Measurements from ENCODE around the gene TMEM239. TPM values are rescaled to one million over a fixed set of nuclear protein-coding genes. Genes with fewer than 3 reads are reported as not detected.

TMEM239 gene
- polyA plus RNA-seq, 1 donor (not counting 4 experiments of a cell fraction or from before 2014, with no cell fraction given) = not detected

GRCh38 chr20:2859330-2860121, 43.4 kb downstream of the TMEM239 start:
- dilution Hi-C loops (cut with MboI; ENCODE audit: extremely low pct_ligation_motif_present, low sequenced_read_pairs) = no loop called here
- no peak for FAIRE-seq
- Histone ChIP-seq H3K9me1 (ENCODE audit: control insufficient read depth, extremely low read depth, insufficient read depth, low read length) (no peaks in the 10 kb centered on the region), H2AFZ (ENCODE audit: control insufficient read depth, low read length) (no peak overlapping the region), H3K9ac (ENCODE audit: control insufficient read depth, extremely low read depth, insufficient read depth, low read length) (no peak overlapping the region), H3K27me3 (ENCODE audit: control insufficient read depth, extremely low read depth, insufficient read depth, low read length) (no peaks in the 10 kb centered on the region), H3K79me2 (ENCODE audit: control insufficient read depth, insufficient read depth, low read length) (no peaks in the 10 kb centered on the region), H3K36me3 (ENCODE audit: control insufficient read depth in 2 of 2, extremely low read depth in 1 of 2, insufficient read depth in 2 of 2, low read length in 2 of 2) (peaks cover 11 to 12% of the 10 kb centered on the region in 2 experiments), H4K20me1 (ENCODE audit: control insufficient read depth, extremely low read depth, insufficient read depth, low read length) (no peaks in the 10 kb centered on the region), H3K4me1 (ENCODE audit: control insufficient read depth, extremely low read depth, insufficient read depth, low read length) (no peaks in the 10 kb centered on the region), H3K9me3 (ENCODE audit: control insufficient read depth, low read depth, low read length) (no peaks in the 10 kb centered on the region), H3K27ac (ENCODE audit: control insufficient read depth, insufficient read depth, low read length) (no peak overlapping the region), H3K4me3 (ENCODE audit: control insufficient read depth in 2 of 3, extremely low read depth in 1 of 3, insufficient read depth in 2 of 3, low read depth in 1 of 3, low read length in 3 of 3) (no peak overlapping the region), H3K4me2 (ENCODE audit: control insufficient read depth, extremely low read depth, insufficient read depth, low read depth, low read length) (no peak overlapping the region)
- DNase-seq (ENCODE audit: low read depth, low spot score) = no peak
- TF ChIP-seq CTCF (optimal IDR thresholded peaks at IDR 0.05 in 1 of 3, IDR thresholded peaks at IDR 0.05 in 1 of 3, conservative IDR thresholded peaks at IDR 0.05 in 1 of 3; ENCODE audit: extremely low read depth in 1 of 3, insufficient read depth in 2 of 3, low read length in 3 of 3) (no peak), EZH2 (IDR thresholded peaks at IDR 0.05; ENCODE audit: low read length) (no peak)

- Histone ChIP-seq H3K4me2 (ENCODE audit: control insufficient read depth, extremely low read depth, insufficient read depth, low read depth, low read length) (no peak overlapping the region), H3K4me1 (ENCODE audit: control insufficient read depth, extremely low read depth, insufficient read depth, low read length) (no peaks in the 10 kb centered on the region), H3K9ac (ENCODE audit: control insufficient read depth, extremely low read depth, insufficient read depth, low read length) (no peak overlapping the region), H3K36me3 (ENCODE audit: control insufficient read depth in 2 of 2, extremely low read depth in 1 of 2, insufficient read depth in 2 of 2, low read length in 2 of 2) (peaks cover 14 to 19% of the 10 kb centered on the region in 2 experiments), H3K4me3 (ENCODE audit: control insufficient read depth in 2 of 3, extremely low read depth in 1 of 3, insufficient read depth in 2 of 3, low read depth in 1 of 3, low read length in 3 of 3) (no peak overlapping the region), H2AFZ (ENCODE audit: control insufficient read depth, low read length) (no peak overlapping the region), H3K9me3 (ENCODE audit: control insufficient read depth, low read depth, low read length) (no peaks in the 10 kb centered on the region), H3K9me1 (ENCODE audit: control insufficient read depth, extremely low read depth, insufficient read depth, low read length) (no peaks in the 10 kb centered on the region), H4K20me1 (ENCODE audit: control insufficient read depth, extremely low read depth, insufficient read depth, low read length) (no peaks in the 10 kb centered on the region), H3K79me2 (ENCODE audit: control insufficient read depth, insufficient read depth, low read length) (no peaks in the 10 kb centered on the region), H3K27ac (ENCODE audit: control insufficient read depth, insufficient read depth, low read length) (no peak overlapping the region), H3K27me3 (ENCODE audit: control insufficient read depth, extremely low read depth, insufficient read depth, low read length) (no peaks in the 10 kb centered on the region)
- dilution Hi-C loops (cut with MboI; ENCODE audit: extremely low pct_ligation_motif_present, low sequenced_read_pairs) = no loop called here
- FAIRE-seq = no peak
- DNase-seq (ENCODE audit: low read depth, low spot score) = no peak
- TF ChIP-seq CTCF (optimal IDR thresholded peaks at IDR 0.05 in 1 of 3, IDR thresholded peaks at IDR 0.05 in 1 of 3, conservative IDR thresholded peaks at IDR 0.05 in 1 of 3; ENCODE audit: extremely low read depth in 1 of 3, insufficient read depth in 2 of 3, low read length in 3 of 3) (no peak), EZH2 (IDR thresholded peaks at IDR 0.05; ENCODE audit: low read length) (no peak)
These were observed 48.5 kb downstream of the TMEM239 start for GRCh38 chr20:2864626-2865025.

All from keratinocyte (primary cell).